HG03103 (cell line): Measurements from ENCODE around the gene CBLB.

Source experiments
- ATAC-seq: cut with Tn5 transposase; IDR thresholded peaks from one replicate; pipeline ENCODE4 v1.9.1; 2021; ENCODE audit warnings: low read depth; ENCODE audit not compliant: unreplicated experiment

The CBLB gene

GRCh38 chr3:105876780-105877327, 8.0 kb upstream of the CBLB start:
- ATAC-seq = peak; percentile 71

GRCh38 chr3:105869861-105870755, 1.3 kb upstream of the CBLB start:
- ATAC-seq = no peak

GRCh38 chr3:105869531-105869833, 670 bp upstream of the CBLB start:
- no peak for ATAC-seq

GRCh38 chr3:105868431-105868741, 426 bp downstream of the CBLB start:
- no peak for ATAC-seq

GRCh38 chr3:105867712-105868430, 941 bp downstream of the CBLB start:
- ATAC-seq = no peak

GRCh38 chr3:105866656-105867653, 1.9 kb downstream of the CBLB start:
- peak; percentile 26 for ATAC-seq

GRCh38 chr3:105865867-105866350, 2.9 kb downstream of the CBLB start:
- no peak for ATAC-seq

GRCh38 chr3:105865016-105865623, 3.7 kb downstream of the CBLB start:
- no peak for ATAC-seq

GRCh38 chr3:105864212-105864611, 4.6 kb downstream of the CBLB start:
- ATAC-seq = no peak

GRCh38 chr3:105863608-105864007, 5.2 kb downstream of the CBLB start:
- ATAC-seq = no peak

- peak; percentile 60 for ATAC-seq
Observed at GRCh38 chr3:105862217-105862616, 6.6 kb downstream of the CBLB start.

GRCh38 chr3:105860641-105861040, 8.2 kb downstream of the CBLB start:
- no peak for ATAC-seq

- ATAC-seq = no peak
Observed at GRCh38 chr3:105858017-105858416, 10.8 kb downstream of the CBLB start.

- ATAC-seq = no peak
Observed at GRCh38 chr3:105857601-105858000, 11.2 kb downstream of the CBLB start.

- ATAC-seq = no peak
Observed at GRCh38 chr3:105856605-105857004, 12.2 kb downstream of the CBLB start.

- ATAC-seq = peak; percentile 97
Observed at GRCh38 chr3:105853801-105854432, 14.9 kb downstream of the CBLB start.

GRCh38 chr3:105851582-105851981, 17.2 kb downstream of the CBLB start:
- ATAC-seq = no peak

- ATAC-seq = no peak
Observed at GRCh38 chr3:105851176-105851575, 17.6 kb downstream of the CBLB start.

GRCh38 chr3:105850593-105850992, 18.2 kb downstream of the CBLB start:
- no peak for ATAC-seq

- no peak for ATAC-seq
Observed at GRCh38 chr3:105848821-105849220, 20.0 kb downstream of the CBLB start.
